Neuronal stem cell (in vitro differentiated cells): ENCODE results near the gene HTN3.
"Not testable (repeated sequence)": the region's sequence is repeated elsewhere in the genome, so short reads cannot be mapped to it uniquely, and the experiment has no call there.

Experiments used
- DNase-seq: peaks from one replicate; pipeline ENCODE4 v3.0.0-alpha.2; 2013; ENCODE audit warnings: low spot score
- H2AFZ ChIP-seq: one replicate; pipeline ENCODE4 v1.6.1; 2013; ENCODE audit warnings: mild to moderate bottlenecking, low read length, inconsistent platforms
- H2AK5ac ChIP-seq: 2 replicates; pipeline ENCODE4 v1.6.1; 2013; ENCODE audit warnings: low read depth, mild to moderate bottlenecking, inconsistent platforms, low read length, moderate library complexity, mixed read lengths
- H2BK120ac ChIP-seq: 2 replicates; pipeline ENCODE4 v1.6.1; 2013; ENCODE audit warnings: low read depth, mild to moderate bottlenecking, inconsistent platforms, low read length, moderate library complexity, mixed read lengths
- H2BK12ac ChIP-seq: one replicate; pipeline ENCODE4 v1.6.1; 2013; ENCODE audit warnings: low read length, inconsistent platforms
- H2BK15ac ChIP-seq: 2 replicates; pipeline ENCODE4 v1.6.1; 2013; ENCODE audit warnings: mild to moderate bottlenecking, low read length, inconsistent platforms, mixed read lengths
- H2BK5ac ChIP-seq: one replicate; pipeline ENCODE4 v1.6.1; 2013; ENCODE audit warnings: inconsistent platforms, mild to moderate bottlenecking, low read length, moderate library complexity
- H3K14ac ChIP-seq: one replicate; pipeline ENCODE4 v1.6.1; 2013; ENCODE audit warnings: low read length, inconsistent platforms
- H3K18ac ChIP-seq: 2 replicates; pipeline ENCODE4 v1.6.1; 2013; ENCODE audit warnings: low read length, inconsistent platforms
- H3K23ac ChIP-seq: 2 replicates; pipeline ENCODE4 v1.6.1; 2013; ENCODE audit warnings: low read depth, mild to moderate bottlenecking, mixed read lengths, low read length, inconsistent platforms; ENCODE audit not compliant: poor library complexity
- H3K27ac ChIP-seq: replicated peaks from 3 replicates; pipeline ENCODE4 v1.5.1; 2013; ENCODE audit warnings: low read length, inconsistent platforms
- H3K27me3 ChIP-seq, 3 experiments: 2 replicates each; pipeline ENCODE4 v1.6.1; 2013; ENCODE audit warnings: low read length in 3 of 3, mild to moderate bottlenecking in 2 of 3, inconsistent platforms in 1 of 3, low read depth in 1 of 3, mixed read lengths in 1 of 3, moderate library complexity in 1 of 3; ENCODE audit not compliant: control insufficient read depth in 3 of 3, insufficient read depth in 3 of 3
- H3K36me3 ChIP-seq, 2 donors: replicated peaks in 1 of 2; 2 replicates each; pipeline ENCODE4 v1.6.1; 2013; ENCODE audit warnings: low read length in 2 of 2; ENCODE audit not compliant: control insufficient read depth in 2 of 2, insufficient read depth in 2 of 2
- H3K4ac ChIP-seq: 2 replicates; pipeline ENCODE4 v1.6.1; 2013; ENCODE audit warnings: inconsistent platforms, mild to moderate bottlenecking, low read length, moderate library complexity
- H3K4me1 ChIP-seq, 2 donors: 1 replicate in 1 of 2; 2 replicates in 1 of 2; pipeline ENCODE4 v1.6.1; 2013; ENCODE audit warnings: low read length in 2 of 2, low read depth in 1 of 2; ENCODE audit not compliant: control insufficient read depth in 2 of 2, insufficient read depth in 1 of 2
- H3K4me2 ChIP-seq: one replicate; pipeline ENCODE4 v1.6.1; 2013; ENCODE audit warnings: mild to moderate bottlenecking, low read length, inconsistent platforms; ENCODE audit not compliant: insufficient read depth, poor library complexity, severe bottlenecking
- H3K4me3 ChIP-seq, 2 donors: 2 replicates each; pipeline ENCODE4 v1.5.1; 2013; ENCODE audit warnings: low read length in 2 of 2, mild to moderate bottlenecking in 2 of 2, inconsistent platforms in 1 of 2, moderate library complexity in 1 of 2
- H3K79me1 ChIP-seq: one replicate; pipeline ENCODE4 v1.6.1; 2013; ENCODE audit warnings: low read depth, mild to moderate bottlenecking, inconsistent platforms, low read length, moderate library complexity
- H3K9ac ChIP-seq: one replicate; pipeline ENCODE4 v1.6.1; 2013; ENCODE audit warnings: mild to moderate bottlenecking, low read depth, low read length, inconsistent platforms; ENCODE audit not compliant: poor library complexity
- H3K9me3 ChIP-seq, 2 donors: replicated peaks in 1 of 2; 2 replicates each; pipeline versions ENCODE3 to v1.6.1; 2013; ENCODE audit warnings: low read length in 2 of 2, mild to moderate bottlenecking in 2 of 2, inconsistent platforms in 1 of 2, low read depth in 1 of 2, mixed read lengths in 1 of 2, moderate library complexity in 1 of 2; ENCODE audit not compliant: control insufficient read depth in 2 of 2, insufficient read depth in 1 of 2
- H4K8ac ChIP-seq: one replicate; pipeline ENCODE4 v1.6.1; 2013; ENCODE audit warnings: low read depth, mild to moderate bottlenecking, inconsistent platforms, low read length, moderate library complexity
- H4K91ac ChIP-seq: one replicate; pipeline ENCODE4 v1.6.1; 2013; ENCODE audit warnings: low read length, low read depth, mild to moderate bottlenecking, inconsistent platforms; ENCODE audit not compliant: poor library complexity
- WGBS, 2 donors: extraction: QIAGEN DNeasy Blood & Tissue Kit; methylation state at CpG; one replicate each; pipeline ENCODE4 v1.1.7; 2013; ENCODE audit warnings: missing lambda C conversion rate in 2 of 2, mixed read lengths in 1 of 2; ENCODE audit not compliant: insufficient read length in 2 of 2, insufficient replicate concordance in 1 of 2; ENCODE audit errors: extremely low coverage in 2 of 2; 5-methylcytosine and 5-hydroxymethylcytosine counted together

The HTN3 gene

GRCh38 chr4:70050138-70050537 is 21.9 kb downstream of the HTN3 start, which contains the start of gene HTN1:
Gene HTN1, plus strand, starts transcription at chr4:70050438. Its CDS starts 2,639 bp downstream, at chr4:70053077.
- H3K4me2 ChIP-seq, DNase-seq, H3K4ac ChIP-seq, H3K14ac ChIP-seq, H3K18ac ChIP-seq, H3K9me3 ChIP-seq, H2BK5ac ChIP-seq, H3K27ac ChIP-seq, H2BK15ac ChIP-seq, H4K8ac ChIP-seq, H2AFZ ChIP-seq, H3K36me3 ChIP-seq, H3K79me1 ChIP-seq, H3K4me1 ChIP-seq, H3K9ac ChIP-seq, H3K27me3 ChIP-seq, H2AK5ac ChIP-seq, H2BK120ac ChIP-seq, H3K4me3 ChIP-seq, H2BK12ac ChIP-seq, H4K91ac ChIP-seq, H3K23ac ChIP-seq: not testable (repeated sequence)
- WGBS, 2 donors, result no CpG with 5 or more reads among the region's 6 CpGs

- not testable (repeated sequence) for H3K27ac ChIP-seq, H3K36me3 ChIP-seq, H2BK120ac ChIP-seq, H4K8ac ChIP-seq, H3K9ac ChIP-seq, H3K79me1 ChIP-seq, H3K4ac ChIP-seq, H3K14ac ChIP-seq, H3K4me2 ChIP-seq, H3K23ac ChIP-seq, H3K4me3 ChIP-seq, H3K4me1 ChIP-seq, H4K91ac ChIP-seq, H2AFZ ChIP-seq, H2BK12ac ChIP-seq, H2AK5ac ChIP-seq, H3K27me3 ChIP-seq, H2BK15ac ChIP-seq, DNase-seq, H3K18ac ChIP-seq, H2BK5ac ChIP-seq, H3K9me3 ChIP-seq
- no CpG with 5 or more reads among the region's 1 CpG for WGBS, 2 donors
Measured at GRCh38 chr4:70056534-70056933, 28.3 kb downstream of the HTN3 start.

GRCh38 chr4:70057651-70058050 is 29.4 kb downstream of the HTN3 start:
- no peak overlapping the region for H2BK15ac ChIP-seq
- H3K9me3 ChIP-seq, result no peaks in the 10 kb centered on the region
- no peak overlapping the region for H3K27ac ChIP-seq
- no peaks in the 10 kb centered on the region for H3K79me1 ChIP-seq
- H3K4me2 ChIP-seq, result no peak overlapping the region
- H3K9ac ChIP-seq, result no peak overlapping the region
- H3K27me3 ChIP-seq, result no peaks in the 10 kb centered on the region
- no CpG with 5 or more reads among the region's 1 CpG for WGBS, 2 donors
- H2AK5ac ChIP-seq, result no peak overlapping the region
- H3K4me1 ChIP-seq, result no peaks in the 10 kb centered on the region
- no peak overlapping the region for H4K8ac ChIP-seq
- no peak overlapping the region for H2BK5ac ChIP-seq
- H3K4me3 ChIP-seq, result no peak overlapping the region
- no peak overlapping the region for H4K91ac ChIP-seq
- no peaks in the 10 kb centered on the region for H3K36me3 ChIP-seq
- no peak overlapping the region for H2AFZ ChIP-seq
- H3K14ac ChIP-seq, result no peak overlapping the region
- H2BK12ac ChIP-seq, result no peak overlapping the region
- no peak overlapping the region for H3K18ac ChIP-seq
- H3K23ac ChIP-seq, result no peak overlapping the region
- DNase-seq, result no peak
- H2BK120ac ChIP-seq, result no peak overlapping the region
- H3K4ac ChIP-seq, result no peak overlapping the region

GRCh38 chr4:70059149-70059548 is 30.9 kb downstream of the HTN3 start:
- no peak overlapping the region for H3K18ac ChIP-seq

More at GRCh38 chr4:70059149-70059548, 30.9 kb downstream of the HTN3 start:
- Histone ChIP-seq H3K9me3 (no peaks in the 10 kb centered on the region), H2BK120ac (no peak overlapping the region), H2AK5ac (no peak overlapping the region), H2BK5ac (no peak overlapping the region), H3K36me3 (no peaks in the 10 kb centered on the region), H3K27me3 (no peaks in the 10 kb centered on the region), H2BK12ac (no peak overlapping the region), H4K8ac (no peak overlapping the region), H3K14ac (no peak overlapping the region), H3K4me3 (no peak overlapping the region), H3K4me2 (no peak overlapping the region), H4K91ac (no peak overlapping the region), H3K4me1 (no peaks in the 10 kb centered on the region), H2AFZ (no peak overlapping the region), H3K23ac (no peak overlapping the region), H3K79me1 (no peaks in the 10 kb centered on the region), H2BK15ac (no peak overlapping the region), H3K27ac (no peak overlapping the region), H3K4ac (no peak overlapping the region), H3K9ac (no peak overlapping the region)
- no peak for DNase-seq
